Astrocyte of the spinal cord (primary cell): ENCODE results near the gene DCXR.
A peak's percentile ranks its signal among the peaks of the same experiment; 100 is the strongest.

Source experiments
- DNase-seq: peaks from one replicate; pipeline ENCODE4 v3.0.0; 2011; ENCODE audit warnings: low read depth, low spot score
- H3K4me3 ChIP-seq: 2 replicates; pipeline ENCODE4 v1.5.1; 2011; ENCODE audit warnings: low read depth, mild to moderate bottlenecking, low read length, moderate library complexity
- CTCF ChIP-seq: IDR thresholded peaks from 2 replicates; pipeline ENCODE4 v1.5.1; 2012; ENCODE audit warnings: low read depth, mild to moderate bottlenecking, low read length, inconsistent platforms
- in situ Hi-C: cut with HindIII; loops from 2 replicates; pipeline ENCODE4 v1.10.0; 2017; ENCODE audit warnings: low sequenced_read_pairs

Gene DCXR

GRCh38 chr17:81994593-81995462 lies 42.7 kb downstream of the DCXR start:
- DNase-seq = peak; percentile 20
- no peak overlapping the region for H3K4me3 ChIP-seq
- TF ChIP-seq CTCF = no peak
- in situ Hi-C loops = no loop called here

- no peak for TF ChIP-seq CTCF
- in situ Hi-C loops = no loop called here
- no peak for DNase-seq
- no peak overlapping the region for H3K4me3 ChIP-seq
Observed at GRCh38 chr17:81993729-81994592, 43.5 kb downstream of the DCXR start.

GRCh38 chr17:81992306-81993102 lies 45.0 kb downstream of the DCXR start:
- no peak for TF ChIP-seq CTCF
- in situ Hi-C loops = no loop called here
- H3K4me3 ChIP-seq = no peak overlapping the region
- DNase-seq = no peak

GRCh38 chr17:81991684-81992305 lies 45.7 kb downstream of the DCXR start:
- in situ Hi-C loops = no loop called here

GRCh38 chr17:81990836-81991683 lies 46.4 kb downstream of the DCXR start:
- no peak overlapping the region for H3K4me3 ChIP-seq
- no peak for DNase-seq
- in situ Hi-C loops = no loop called here
- TF ChIP-seq CTCF = no peak

More at GRCh38 chr17:81991684-81992305, 45.7 kb downstream of the DCXR start:
- no peak overlapping the region for H3K4me3 ChIP-seq
- DNase-seq = peak; percentile 76
- TF ChIP-seq CTCF = no peak
